HG03571 (cell line): ENCODE measurements around the gene ADGRG2.
"Not testable (repeated sequence)": the region's sequence is repeated elsewhere in the genome, so short reads cannot be mapped to it uniquely, and the experiment has no call there.

Source experiments
- ATAC-seq: cut with Tn5 transposase; IDR thresholded peaks from one replicate; pipeline ENCODE4 v1.9.1; 2021; ENCODE audit not compliant: unreplicated experiment

The ADGRG2 gene

DNA sequence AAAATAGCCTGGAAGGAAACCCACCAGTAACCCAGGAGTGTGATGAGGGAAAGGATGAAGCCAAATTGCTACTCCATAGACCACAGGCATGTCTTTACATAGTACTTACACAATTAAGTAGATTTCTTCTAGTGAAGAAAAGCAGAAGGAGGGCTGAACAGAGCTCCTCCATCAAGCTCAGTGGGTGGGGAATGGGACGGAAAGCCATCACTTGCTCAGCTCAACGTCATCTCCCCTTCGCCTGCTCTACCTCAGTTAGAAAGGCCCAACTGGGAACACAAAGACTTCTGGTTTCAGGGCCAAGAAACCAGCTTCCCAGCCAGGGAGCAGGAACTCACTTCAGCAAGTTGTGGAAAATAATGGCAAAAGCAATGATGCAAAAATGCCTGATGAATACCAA is 36.6 kb downstream of the ADGRG2 start:
- no peak for ATAC-seq

DNA sequence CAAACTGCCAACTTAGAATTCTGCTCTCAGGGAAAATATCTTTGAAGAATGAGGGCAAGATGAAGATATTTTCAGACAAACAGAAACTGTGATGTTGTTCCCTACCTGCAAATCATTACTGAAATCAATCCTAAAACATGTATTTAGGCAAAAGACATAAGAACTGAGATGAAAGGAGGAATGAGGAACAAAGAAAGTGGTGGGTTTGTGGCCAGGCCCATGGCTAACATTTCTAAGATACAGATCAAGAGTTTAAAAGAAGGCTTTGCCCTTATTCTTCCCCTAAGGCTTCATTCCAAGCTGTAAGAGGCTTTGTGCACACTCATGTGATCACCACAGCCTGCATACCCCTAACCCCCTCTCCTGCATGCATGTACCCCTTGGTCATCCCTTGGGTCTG is 46.5 kb downstream of the ADGRG2 start:
- no peak for ATAC-seq

GRCh38 chrX:19072372-19072771 is 49.9 kb downstream of the ADGRG2 start:
- no peak for ATAC-seq

- ATAC-seq: no peak
These were observed 51.7 kb downstream of the ADGRG2 start for GRCh38 chrX:19070555-19070994.

DNA sequence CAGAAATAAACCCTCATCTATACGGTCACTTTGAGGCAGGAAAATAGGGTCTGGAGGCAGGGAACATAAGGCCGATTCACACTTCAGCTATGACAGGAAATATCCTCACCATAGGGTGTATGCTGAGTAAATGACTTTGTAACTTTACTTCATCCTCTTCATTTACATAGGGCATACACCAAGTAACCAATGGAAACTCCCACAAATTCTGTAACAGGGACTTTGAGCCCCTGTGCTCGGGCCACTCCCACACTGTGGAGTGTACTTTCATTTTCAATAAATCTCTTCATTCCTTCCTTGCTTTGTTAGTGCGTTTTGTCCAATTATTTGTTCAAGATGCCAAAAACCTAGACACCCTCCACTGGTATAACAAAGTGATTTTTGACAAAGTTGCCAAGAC is 55.3 kb downstream of the ADGRG2 start:
- not testable (repeated sequence) for ATAC-seq

DNA sequence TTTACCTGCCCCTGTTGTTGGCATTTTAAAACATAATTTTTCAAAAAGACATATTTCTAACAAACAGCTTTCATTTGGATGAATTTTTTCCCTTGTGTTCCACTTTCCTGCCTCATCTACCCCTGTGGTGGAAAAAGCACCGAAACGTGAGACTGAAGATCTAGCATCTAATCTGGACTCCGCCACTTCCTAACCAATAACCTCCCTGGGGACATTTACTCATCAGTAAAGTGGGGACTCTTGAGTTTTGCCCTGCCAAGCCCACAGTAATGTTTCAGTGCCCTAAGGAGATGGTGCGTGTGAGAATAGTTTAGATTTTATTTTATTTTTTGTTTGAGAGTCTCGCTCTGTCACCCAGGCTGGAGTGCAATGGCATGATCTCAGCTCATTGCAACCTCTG is 56.7 kb downstream of the ADGRG2 start:
- no peak for ATAC-seq

DNA sequence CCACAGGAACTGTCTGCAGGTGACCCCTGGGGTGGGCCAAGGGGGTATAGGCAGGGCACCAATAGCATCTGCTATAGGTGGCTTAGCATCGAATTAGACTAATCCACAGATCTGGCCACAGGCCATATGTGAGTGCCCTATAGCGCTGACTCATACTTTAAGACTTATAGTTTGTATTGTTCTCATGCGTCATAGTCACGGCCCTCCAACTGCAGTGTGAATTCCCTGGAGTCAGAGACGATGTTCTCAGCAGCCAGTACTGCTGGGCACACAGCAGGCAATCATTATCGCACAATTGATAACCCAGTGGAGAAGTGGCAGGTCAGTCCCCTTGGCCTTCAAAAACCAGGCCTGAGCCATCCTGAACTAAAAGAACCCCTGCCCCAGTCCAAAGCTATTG is 58.1 kb downstream of the ADGRG2 start:
- ATAC-seq: no peak

- no peak for ATAC-seq
These were observed 59.2 kb downstream of the ADGRG2 start for GRCh38 chrX:19063030-19063429.

DNA sequence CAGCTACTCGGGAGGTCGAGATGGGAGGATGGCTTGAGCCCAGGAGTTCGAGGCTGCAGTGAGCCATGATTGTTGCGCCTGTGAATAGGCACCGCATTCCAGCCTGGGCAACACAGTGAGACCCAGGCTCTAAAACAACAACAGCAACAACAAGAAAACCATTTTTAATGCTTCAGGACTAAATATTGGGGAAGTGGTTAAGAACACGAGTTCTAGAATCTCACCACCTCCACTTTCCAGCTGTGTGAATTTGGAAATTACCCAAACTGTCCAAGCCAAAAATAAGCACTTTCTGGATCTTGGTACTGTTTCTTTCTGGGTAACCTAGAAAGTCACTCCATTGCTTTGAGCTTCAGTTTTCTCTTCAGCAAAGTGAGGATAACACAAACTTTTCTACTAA is 63.2 kb downstream of the ADGRG2 start:
- no peak for ATAC-seq

DNA sequence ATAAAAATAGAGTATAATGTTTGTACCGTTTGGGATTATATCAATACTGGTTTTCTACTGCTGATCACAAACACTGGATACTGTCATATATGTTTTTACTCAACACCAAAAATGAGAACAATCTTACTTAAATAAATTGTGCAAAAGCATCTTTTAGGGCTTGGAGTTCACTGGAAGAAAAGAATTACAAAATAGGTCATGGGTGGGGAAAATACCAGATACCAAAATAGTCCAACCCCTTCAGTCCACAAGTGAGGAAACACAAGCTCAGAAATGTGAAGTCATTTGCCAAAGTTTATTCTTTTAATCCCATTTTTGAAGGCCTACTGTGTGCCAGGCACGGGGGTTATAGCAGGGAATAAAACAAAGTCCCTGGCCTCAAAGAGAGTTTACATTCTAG is 64.4 kb downstream of the ADGRG2 start:
- ATAC-seq: no peak

DNA sequence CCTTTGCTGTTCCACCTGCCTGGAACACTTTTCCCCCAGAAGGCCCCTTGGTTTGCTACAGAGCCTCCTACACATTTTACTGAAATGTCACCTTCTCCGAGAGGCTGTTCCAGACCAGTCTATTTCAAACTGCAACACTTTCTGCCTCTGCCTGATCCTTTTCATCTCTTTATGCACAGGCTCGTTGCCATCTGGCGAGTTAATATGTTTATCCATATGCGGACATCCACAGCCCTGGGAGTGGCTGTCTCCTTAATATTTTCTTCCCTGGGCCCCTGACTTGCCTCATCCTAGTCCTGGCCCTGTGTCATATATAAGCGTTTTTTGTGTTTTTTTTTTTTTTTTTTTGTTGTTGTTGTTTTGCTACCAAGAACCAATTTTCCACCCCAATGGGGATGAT is 73.2 kb downstream of the ADGRG2 start:
- ATAC-seq: no peak

DNA sequence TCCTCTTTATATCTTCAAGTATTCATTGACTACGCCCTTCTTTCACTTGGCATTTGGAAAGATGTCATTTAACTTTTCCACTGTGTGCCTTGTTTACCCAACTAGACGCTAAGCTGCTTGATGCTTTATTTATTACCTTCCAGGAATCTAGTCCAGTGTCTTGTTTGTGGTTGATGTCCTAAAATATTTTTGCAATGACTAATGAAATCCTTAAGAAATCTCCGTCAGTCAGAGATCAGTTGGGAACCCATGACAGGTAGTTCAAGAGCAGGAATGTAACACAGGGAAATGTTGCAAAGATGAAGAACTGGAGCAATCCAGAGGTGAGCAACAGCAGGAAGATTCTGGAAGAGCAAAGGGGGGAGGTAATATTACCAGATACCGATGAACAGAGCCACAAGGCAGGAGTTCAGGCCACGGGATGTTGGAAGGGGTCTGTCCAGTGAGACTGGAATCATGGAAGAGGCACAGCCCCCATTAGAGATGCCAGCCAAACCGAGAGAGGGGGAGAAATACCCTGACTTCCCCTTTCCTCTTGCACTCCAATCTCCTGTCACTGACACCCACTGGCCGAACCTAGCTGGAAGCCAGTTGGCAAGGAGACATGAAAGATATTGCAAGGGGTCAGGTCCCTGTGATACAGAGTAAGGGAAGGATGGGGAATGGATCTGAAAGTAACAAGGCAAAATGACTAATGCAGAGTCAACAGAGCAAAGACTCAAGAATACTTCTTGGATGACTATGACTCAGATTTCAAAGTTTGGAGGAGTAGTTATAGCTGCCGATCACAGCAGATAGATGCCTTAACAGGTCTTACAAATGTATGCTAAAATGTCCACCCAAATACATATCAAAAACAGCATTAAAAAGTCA is 75.7 kb downstream of the ADGRG2 start:
- no peak for ATAC-seq

DNA sequence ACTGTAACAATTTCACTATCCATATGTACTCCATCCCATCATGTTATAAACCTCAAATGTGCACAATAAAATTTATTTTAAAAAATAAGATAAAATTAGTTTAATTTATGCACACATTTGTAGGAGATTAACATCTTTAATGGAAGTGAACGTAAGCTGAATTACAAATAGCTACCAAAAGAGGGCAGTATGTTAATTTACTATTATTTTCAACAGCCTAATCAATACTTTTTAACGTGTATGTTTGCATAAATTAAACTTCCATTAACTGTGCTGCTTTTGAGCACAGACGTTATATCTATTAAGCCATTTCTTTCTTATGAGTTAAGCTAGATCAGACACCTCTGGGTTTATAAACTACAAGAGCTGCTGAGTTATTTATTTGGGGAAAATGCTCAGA is 81.9 kb downstream of the ADGRG2 start:
- ATAC-seq: no peak

DNA sequence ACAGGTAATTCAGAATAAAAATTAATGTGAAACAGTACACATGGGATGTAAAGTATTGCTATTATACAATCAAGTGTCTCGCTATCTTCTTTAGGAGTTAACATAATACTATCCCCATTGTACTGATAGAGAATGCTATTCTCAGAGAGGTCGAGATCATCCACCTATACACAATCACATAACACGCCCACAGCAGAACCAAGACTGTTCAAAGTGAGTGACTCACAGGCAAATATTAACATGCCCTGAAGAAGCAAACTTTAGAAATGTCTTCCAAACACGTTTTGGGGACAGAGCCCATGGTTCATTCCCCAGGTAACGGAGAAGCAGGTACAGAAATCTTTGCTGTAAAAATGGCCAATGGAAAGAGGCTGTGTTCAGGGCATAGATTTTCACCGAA is 88.2 kb downstream of the ADGRG2 start:
- no peak for ATAC-seq

DNA sequence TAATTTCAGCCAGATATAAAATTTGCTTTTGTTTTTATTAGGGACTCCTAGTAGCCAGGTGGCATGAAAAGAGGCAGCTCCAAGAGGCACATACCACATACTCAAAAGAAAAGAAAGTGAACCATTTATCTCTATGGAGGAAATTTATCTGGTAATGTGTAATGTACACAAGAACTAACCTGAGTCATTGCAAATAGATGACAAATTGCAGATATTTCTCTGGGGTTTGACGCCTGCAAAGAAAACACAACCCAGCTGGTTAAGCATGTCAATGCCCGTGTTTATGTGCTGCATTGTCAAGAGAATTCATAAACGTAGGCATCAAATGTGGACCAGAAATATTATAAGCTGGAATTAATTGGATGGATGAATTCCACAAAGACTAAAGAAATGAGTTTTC is 91.5 kb downstream of the ADGRG2 start:
- ATAC-seq: no peak

DNA sequence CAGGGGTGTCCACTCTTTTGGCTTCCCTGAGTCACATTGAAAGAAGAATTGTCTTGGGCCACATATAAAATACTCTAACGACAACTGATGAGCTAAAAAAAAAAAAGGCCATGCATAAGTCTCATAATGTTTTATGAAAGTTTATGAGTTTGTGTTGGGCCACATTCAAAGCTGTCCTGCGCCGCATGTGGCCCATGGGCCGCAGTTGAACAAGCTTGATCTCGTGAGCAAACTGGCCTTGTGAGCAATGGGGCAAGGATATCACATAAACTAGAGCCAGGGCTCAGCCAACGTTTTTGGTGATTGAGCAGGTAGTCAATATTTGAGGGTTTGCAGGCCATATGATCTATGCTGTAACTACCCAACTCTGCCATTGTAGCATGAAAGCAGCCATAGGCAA is 93.7 kb downstream of the ADGRG2 start:
- ATAC-seq: no peak

GRCh38 chrX:19024366-19024765 is 97.9 kb downstream of the ADGRG2 start:
- no peak for ATAC-seq

GRCh38 chrX:19019996-19020395 is 102.3 kb downstream of the ADGRG2 start:
- no peak for ATAC-seq

DNA sequence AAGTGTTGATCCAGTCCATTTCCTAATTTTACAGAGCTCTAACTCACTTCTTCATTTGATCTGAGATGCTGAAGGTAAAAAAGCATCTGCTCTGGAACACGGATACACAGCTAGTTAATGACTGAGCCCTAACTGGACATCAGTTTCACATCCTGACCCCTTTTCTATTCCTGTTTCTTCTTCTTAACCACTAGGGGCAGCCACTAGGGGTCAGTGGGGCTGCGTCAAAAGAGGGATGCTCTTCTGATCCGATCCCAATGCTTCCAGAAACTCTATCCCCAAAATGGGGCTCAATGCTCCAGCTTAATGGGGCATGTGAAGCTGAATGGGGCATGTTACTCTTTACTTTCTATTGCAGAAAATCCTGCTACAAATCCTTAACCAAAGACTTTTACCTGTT is 105.0 kb downstream of the ADGRG2 start:
- ATAC-seq: no peak

DNA sequence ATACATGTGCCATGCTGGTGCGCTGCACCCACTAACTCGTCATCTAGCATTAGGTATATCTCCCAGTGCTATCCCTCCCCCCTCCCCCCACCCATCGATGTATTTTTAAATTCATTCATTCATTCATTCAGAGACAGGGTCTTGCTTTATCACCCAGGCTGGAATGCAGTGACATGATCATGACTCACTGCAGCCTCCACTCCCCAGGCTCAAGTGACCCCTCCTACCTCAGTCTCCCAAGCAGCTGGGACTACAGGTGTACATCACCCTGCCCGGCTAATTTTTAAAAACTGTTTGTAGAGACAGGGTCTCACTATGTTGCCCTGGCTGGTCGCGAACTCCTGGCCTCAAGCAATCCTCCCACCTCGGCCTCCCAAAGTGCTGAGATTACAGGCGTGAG is 105.7 kb downstream of the ADGRG2 start:
- not testable (repeated sequence) for ATAC-seq

- ATAC-seq: no peak
These were observed 114.4 kb downstream of the ADGRG2 start for GRCh38 chrX:19007868-19008267.

- ATAC-seq: no peak
These were observed 115.3 kb downstream of the ADGRG2 start for GRCh38 chrX:19007011-19007410.

GRCh38 chrX:19005909-19006308 is 116.4 kb downstream of the ADGRG2 start:
- no peak for ATAC-seq
